ENCODE data around the gene LGMN. TPM values are rescaled to one million over a fixed set of nuclear protein-coding genes. Genes with fewer than 3 reads are reported as not detected.
"Not testable (repeated sequence)": the region's sequence is repeated elsewhere in the genome, so short reads cannot be mapped to it uniquely, and the experiment has no call there.

LGMN gene
- total and polyA plus RNA-seq, 2 of the 13 experiments (the other 11 are each of a cell fraction or from before 2014, with no cell fraction given), result 28.9 to 76.4 TPM

DNA sequence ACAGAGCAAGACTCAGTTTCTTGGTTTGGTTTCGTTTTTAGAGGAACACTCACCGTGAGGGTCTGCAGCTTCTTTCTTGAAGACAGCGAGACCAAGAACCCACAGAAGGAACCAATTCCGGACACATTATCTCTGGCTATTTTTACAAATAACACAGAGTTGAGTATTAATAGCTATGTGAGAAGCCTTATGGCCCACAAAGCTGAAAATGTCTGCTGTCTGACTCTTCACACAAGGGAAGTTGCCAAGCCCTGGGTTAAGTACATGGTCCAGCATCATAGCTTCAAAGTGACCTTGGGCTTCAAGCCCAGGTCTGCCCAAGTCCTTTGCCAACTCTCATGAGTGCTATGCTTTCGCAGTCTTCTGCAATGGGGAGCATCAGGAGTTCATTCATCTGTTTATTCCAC lies 2.6 kb upstream of the LGMN start (continued):
- TF ChIP-seq, protein P1, sequence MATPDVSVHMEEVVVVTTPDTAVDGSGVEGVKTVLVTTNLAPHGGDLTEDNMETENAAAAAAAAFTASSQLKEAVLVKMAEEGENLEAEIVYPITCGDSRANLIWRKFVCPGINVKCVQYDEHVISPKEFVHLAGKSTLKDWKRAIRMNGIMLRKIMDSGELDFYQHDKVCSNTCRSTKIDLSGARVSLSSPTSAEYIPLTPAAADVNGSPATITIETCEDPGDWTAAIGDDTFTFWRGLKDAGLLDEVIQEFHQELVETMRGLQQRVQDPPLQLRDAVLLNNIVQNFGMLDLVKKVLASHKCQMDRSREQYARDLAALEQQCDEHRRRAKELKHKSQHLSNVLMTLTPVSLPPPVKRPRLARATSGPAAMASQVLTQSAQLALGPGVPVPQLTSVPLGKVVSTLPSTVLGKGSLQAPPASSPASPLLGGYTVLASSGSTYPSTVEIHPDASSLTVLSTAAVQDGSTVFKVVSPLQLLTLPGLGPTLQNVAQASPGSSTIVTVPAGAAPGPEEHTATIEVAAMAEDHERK (CRISPR knock-in tag; IDR thresholded peaks at IDR 0.05; ENCODE audit: low read depth), result no peak
- TF ChIP-seq ZSCAN25 (CRISPR knock-in tag; IDR thresholded peaks at IDR 0.05) (no peak), IKZF4 (CRISPR knock-in tag; IDR thresholded peaks at IDR 0.05; ENCODE audit: borderline replicate concordance, low read depth, not compliant biosample characterization) (no peak), SETDB1 (CRISPR knock-in tag; IDR thresholded peaks at IDR 0.05; ENCODE audit: borderline replicate concordance) (no peak)

DNA sequence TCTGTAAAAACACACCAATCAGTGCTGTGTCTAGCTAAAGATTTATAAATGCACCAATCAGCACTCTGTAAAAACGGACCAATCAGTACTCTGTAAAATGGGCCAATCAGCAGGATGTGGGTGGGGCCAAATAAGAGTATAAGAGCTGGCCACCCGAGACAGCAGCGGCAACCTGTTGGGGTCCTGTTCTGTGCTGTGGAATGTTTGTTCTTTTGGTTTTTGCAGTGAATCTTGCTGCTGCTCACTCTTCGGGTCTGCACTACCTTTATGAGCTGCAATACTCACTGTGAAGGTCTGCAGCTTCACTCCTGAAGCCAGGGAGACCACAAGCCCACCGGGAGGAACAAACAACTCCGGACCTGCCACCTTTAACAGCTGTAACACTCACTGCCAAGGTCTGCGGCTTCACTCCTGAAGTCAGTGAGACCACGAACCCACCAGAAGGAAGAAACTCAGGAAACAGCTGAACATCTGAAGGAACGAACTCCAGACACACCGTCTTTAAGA lies 1.8 kb upstream of the LGMN start:
- in situ Hi-C loops (cut with HindIII; ENCODE audit: extremely low pct_ligation_motif_present, low pct_unique_long_range_greater_than_20kb); H3K79me2 ChIP-seq (ENCODE audit: insufficient read depth, low read length); H3K9me3 ChIP-seq (ENCODE audit: low read length); H2AFZ ChIP-seq (ENCODE audit: low read length); FAIRE-seq; H3K4me2 ChIP-seq (ENCODE audit: low read depth, low read length); H3K36me3 ChIP-seq (replicated peaks in 1 of 2; ENCODE audit: control insufficient read depth in 1 of 2, insufficient read depth in 2 of 2, low read length in 2 of 2); ATAC-seq; intact Hi-C loops (cut with micrococcal nuclease; ENCODE audit: unreplicated experiment); H3K4me3 ChIP-seq (replicated peaks in 1 of 3; ENCODE audit: insufficient read depth in 1 of 3, low read depth in 2 of 3, low read length in 3 of 3); H4K20me1 ChIP-seq (ENCODE audit: insufficient read depth, low read length); H3K27ac ChIP-seq (ENCODE audit: extremely low read length, insufficient read depth, low read length); H3K27me3 ChIP-seq (ENCODE audit: control insufficient read depth in 1 of 2, insufficient read depth in 2 of 2, low read length in 2 of 2); CTCF ChIA-PET (ENCODE audit: low intra/inter-chr PET ratio, low total read pairs); DNase-seq (ENCODE audit: low spot score); BruUV-seq (replicated peaks); H3K9ac ChIP-seq (ENCODE audit: insufficient read depth, low read depth, low read length): not testable (repeated sequence)
- WGBS (ENCODE audit: low lambda C conversion rate), result 70% methylated on average over 8 of the region's 10 CpGs
- peaks cover 49% of the 10 kb centered on the region for H3K4me1 ChIP-seq (ENCODE audit: insufficient read depth, low read length)
- TF ChIP-seq NFYB (CRISPR knock-in tag; IDR thresholded peaks at IDR 0.05), result peak; percentile 58
- POLR2A ChIA-PET, result interaction anchor here (1.3 kb wide), 1 partner anchor 44 kb away, joined by 4 read pairs; the partner anchor contains the start of gene GOLGA5
